Sciatic nerve (tissue), 2 donors: ENCODE results near the gene MAP4K3. TPM values are rescaled to one million over a fixed set of nuclear protein-coding genes. Genes with fewer than 3 reads are reported as not detected.

ENCODE experiments used
- ATAC-seq: fragments of 200-7000 bp; cut with Tn5 transposase; one replicate; pipeline ENCODE4 v1.9.1; 2020; ENCODE audit warnings: mild to moderate bottlenecking, moderate library complexity
- DNase-seq: peaks from one replicate; pipeline ENCODE4 v3.0.0-alpha.2; 2020; ENCODE audit warnings: low spot score
- intact Hi-C: fragments of 100-400 bp; cut with DNase I; formaldehyde crosslinking; loops from one replicate; pipeline ENCODE4 v1.14.2; 2022
- total RNA-seq: library from RNA; stranded (reverse); fragmentation: NEBNext Ultra II Directional; extraction: Animal tissue kit (Norgen Biotek cat#: 25700); gene quantifications from one replicate; pipeline ENCODE4 v1.2.1, GENCODE V29; 2021
- donor health status: DM: no; HTN: no; CAD: no.
- donor health status: DM: no; HTN: no; CAD: no.

MAP4K3 gene
- total RNA-seq, 1 donor from 2014 or later = 50.4 TPM

- intact Hi-C loops = no loop called here
- ATAC-seq (no peak), DNase-seq (no peak)
Observed at GRCh38 chr2:39448169-39448502, 11.1 kb upstream of the MAP4K3 start.

GRCh38 chr2:39447266-39448168 is 10.4 kb upstream of the MAP4K3 start:
- no peak for DNase-seq
- intact Hi-C loops = no loop called here

DNA sequence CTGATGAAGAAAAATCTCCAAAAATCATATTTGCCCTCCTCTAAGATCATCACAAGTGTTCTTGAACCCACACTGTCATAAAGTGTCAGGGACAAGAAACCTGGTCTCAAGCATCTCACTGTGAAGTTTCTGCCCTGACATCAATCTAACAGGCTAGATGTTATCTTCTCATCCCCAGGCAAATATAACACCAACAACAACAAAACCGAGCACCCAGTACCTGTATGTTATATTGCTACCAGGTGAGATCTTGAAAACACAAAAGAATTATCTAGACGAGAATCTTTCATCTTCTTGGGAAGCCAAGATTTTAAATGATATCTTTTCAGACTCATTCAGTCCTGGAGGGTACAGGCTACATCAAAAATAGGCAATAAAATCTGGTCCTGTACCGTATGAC is 8.8 kb upstream of the MAP4K3 start:
- intact Hi-C loops = no loop called here
- no peak for ATAC-seq
- DNase-seq = no peak

More at GRCh38 chr2:39447266-39448168, 10.4 kb upstream of the MAP4K3 start:
- ATAC-seq = no peak

DNA sequence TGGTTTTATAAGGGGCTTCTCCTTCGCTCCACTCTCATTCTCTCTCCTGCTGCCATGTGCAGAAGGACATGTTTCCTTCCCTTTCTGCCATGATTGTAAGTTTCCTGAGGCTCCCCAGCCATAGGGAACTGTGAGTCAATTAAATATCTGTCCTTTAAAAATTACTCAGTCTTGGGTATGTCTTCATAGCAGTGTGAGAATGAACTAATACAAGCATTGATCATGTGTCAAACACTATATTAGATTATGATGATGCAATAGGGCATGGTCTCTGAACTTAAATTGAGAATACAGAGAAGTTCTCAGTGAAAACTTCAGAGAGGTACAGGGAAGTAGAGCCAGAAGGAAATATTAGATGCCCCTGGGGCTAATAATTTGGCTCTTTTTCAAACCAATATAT is 5.9 kb upstream of the MAP4K3 start:
- no peak for DNase-seq
- intact Hi-C loops = no loop called here
- ATAC-seq = no peak

DNA sequence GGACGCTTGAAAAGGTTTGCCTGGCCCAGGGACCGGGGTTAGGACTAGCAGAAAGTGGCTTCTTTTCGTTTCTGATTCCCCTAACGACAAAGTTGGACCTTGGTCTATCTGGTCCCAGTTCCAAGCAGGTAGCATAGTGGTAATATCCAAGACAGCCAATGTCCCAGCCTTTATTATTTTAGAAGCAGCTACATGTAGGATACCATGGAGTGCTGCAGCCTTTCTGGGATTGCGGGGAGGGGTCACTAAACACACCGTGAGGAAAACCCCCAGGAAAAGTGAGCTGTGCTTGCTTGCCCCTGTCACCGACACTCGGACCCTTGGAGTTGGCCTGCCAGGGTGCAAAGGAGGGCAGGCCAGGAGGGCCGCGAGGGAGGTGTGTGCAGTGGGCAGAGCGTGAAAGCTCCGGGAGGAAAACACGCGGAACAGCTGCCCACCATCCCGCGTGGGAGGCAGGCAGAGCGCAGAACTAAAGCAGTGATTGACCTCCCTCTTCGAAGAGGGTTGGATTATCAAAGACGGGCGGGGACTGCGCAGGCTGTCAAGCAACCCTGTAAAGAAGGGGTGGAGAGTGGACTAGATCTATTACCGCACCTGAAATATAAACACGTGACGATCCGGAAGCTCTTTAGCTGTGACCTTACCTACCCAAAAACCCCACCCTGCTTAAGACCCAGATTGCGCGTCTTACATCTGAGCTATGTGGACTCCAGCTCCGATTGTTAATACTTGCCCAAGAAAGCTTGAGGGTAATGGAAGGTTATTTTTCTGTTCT is 624 bp upstream of the MAP4K3 start:
- DNase-seq = peak; percentile 68
- peak; percentile 58 for ATAC-seq
- intact Hi-C loops = loop anchor here (5.0 kb wide), 1 partner anchor 50 kb away; no protein-coding TSS in a partner anchor

DNA sequence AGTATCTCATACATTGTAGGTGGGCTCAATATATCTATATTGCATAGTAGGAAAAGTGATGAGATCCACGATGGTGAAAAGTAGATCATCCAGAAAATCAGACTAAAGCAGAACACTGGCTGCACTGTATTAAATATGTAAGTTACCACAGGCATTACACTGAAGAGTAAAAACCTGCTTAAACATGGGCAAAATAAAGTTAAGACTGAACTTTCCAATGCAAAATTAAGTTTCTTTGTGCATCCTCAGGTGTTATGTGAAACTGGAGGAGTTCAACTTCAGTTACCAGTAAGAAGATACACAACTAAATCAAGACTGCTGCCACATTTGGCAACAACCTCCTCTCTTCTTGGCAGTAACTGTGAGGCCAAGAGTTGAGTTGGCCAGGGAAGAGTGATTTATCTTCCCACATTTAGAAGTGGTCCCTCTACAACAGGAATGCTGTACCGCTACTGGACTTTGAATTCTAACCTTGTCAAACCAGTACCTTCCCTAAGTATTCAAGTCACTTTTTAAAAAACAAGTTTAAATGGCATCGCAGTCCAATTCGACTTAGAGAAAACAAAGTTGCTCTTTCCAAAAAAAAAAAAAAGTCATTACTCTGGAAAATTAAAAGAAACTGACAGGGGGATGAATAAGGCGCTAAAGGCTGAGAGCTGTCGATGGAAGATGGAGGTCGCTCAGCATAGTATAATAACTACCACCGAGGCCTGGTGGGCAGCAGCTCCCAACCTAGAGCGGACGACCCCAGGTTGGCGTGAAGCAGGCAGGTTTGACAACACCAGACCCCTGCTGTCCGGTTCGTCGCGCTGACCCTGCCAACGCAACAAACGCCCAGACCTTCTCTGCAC is 1.1 kb downstream of the MAP4K3 start:
- ATAC-seq (peak; percentile 23), DNase-seq (peak; percentile 63)
- intact Hi-C loops = loop anchor here (5.0 kb wide), 1 partner anchor 49 kb away; no protein-coding TSS in a partner anchor

- DNase-seq = no peak
- intact Hi-C loops = loop anchor here (5.0 kb wide), 1 partner anchor 48 kb away; no protein-coding TSS in a partner anchor
- no peak for ATAC-seq
Observed at GRCh38 chr2:39435234-39435633, 1.9 kb downstream of the MAP4K3 start.

GRCh38 chr2:39434233-39434897 is 2.7 kb downstream of the MAP4K3 start:
- DNase-seq (no peak), ATAC-seq (no peak)
- intact Hi-C loops = no loop called here

DNA sequence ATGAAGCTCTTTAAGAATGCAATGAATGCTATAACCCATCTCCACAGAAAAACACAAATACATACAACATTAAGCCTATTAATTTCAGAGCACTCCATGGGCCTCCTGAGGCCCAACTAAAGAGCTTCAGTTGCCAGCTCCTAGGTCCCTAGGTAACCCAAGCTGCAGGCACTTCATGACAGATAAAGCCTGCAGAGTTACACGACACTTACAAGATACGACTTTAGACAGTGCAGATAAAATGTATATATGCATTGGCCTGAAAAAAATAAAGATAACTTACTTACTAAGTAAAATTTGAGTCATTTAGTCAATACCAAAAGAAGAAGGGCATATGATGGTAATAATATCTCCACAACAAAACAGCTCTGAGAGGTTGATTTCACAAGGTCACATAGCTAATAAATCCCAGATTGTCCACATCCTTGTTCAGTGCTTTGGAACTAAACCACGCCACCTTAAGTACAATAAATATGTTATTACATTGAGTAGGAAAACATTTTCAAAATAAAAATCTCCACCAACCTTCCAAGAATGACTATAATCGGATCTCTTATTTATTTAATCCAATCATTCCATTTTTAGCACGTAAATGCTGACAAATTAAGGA is 3.4 kb downstream of the MAP4K3 start:
- intact Hi-C loops = no loop called here
- ATAC-seq (no peak), DNase-seq (no peak)

DNA sequence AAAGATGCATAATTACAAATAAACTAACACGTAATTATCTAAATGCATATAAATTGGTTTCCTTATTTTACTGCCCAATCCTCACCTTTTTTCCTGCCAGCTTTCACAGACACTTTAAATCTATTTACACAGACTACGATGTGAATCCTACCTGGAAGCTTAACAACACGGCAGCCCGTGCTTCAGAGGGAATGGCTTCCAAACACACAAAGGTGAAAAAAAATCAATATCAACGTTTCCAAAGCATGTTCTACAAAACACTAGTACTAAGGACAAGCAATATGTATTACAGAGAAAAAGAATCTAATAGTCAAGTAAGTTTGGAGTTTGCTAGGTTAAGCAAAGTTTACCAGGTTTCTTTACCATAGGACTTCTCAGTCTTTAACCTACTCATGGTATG is 4.4 kb downstream of the MAP4K3 start:
- intact Hi-C loops = no loop called here
- ATAC-seq (no peak), DNase-seq (no peak)

- peak; percentile 48 for ATAC-seq
- DNase-seq = no peak
- intact Hi-C loops = no loop called here
Observed at GRCh38 chr2:39431592-39432316, 5.3 kb downstream of the MAP4K3 start.

DNA sequence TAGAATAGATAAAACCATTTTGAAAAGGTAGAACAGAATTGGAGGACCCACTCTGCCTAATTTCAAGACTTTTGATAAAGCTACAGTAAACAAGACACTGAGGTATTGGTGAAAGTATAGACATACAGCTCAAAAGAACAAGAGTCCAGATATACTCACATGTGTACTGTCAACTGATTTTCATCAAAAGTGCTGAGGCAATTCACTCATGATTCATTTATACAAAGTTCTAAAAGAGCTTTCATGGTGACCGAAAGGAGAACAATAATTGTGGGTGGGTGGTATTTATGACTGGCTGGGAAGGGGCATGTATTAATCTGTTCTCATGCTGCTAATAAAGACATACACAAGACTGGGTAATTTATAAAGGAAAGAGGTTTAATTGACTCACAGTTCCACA is 7.3 kb downstream of the MAP4K3 start:
- intact Hi-C loops = no loop called here
- no peak for ATAC-seq
- DNase-seq = no peak

DNA sequence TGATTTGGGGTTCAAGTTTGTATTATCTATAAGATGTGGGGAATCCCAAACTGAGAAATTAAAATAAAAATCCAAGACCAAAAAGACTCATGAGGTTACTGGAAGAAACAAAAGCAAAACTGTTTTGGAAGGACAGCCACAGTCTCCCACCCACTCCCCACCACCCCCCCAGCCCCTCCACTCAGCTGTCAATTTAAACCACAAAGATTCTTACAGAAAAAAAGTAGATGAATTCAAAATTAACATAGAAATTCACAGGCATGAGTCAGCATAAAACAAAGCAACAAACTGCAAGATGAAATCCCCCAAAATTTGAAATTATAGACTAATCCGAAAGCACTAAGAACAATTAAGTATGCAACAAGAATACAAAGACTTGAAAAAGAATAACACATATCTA is 12.1 kb downstream of the MAP4K3 start:
- no peak for DNase-seq
- intact Hi-C loops = no loop called here
- no peak for ATAC-seq

DNA sequence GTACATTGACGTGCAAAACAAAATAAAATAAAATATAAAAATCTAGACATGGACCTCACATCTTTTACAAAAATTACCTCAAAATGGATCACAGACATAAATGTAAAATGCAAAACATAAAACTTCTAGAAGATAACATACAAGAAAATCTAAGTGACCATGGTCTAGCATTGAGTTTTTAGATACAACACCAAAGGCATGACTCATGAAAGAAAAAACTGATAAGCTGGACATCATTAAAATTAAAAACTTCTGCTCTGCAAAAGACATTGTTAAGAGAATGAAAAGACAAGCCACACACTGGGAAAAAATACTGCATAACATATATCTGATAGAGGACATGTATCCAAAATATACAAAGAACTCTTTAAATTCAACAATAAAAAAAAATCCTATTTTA is 14.4 kb downstream of the MAP4K3 start:
- DNase-seq (no peak), ATAC-seq (no peak)
- intact Hi-C loops = no loop called here

DNA sequence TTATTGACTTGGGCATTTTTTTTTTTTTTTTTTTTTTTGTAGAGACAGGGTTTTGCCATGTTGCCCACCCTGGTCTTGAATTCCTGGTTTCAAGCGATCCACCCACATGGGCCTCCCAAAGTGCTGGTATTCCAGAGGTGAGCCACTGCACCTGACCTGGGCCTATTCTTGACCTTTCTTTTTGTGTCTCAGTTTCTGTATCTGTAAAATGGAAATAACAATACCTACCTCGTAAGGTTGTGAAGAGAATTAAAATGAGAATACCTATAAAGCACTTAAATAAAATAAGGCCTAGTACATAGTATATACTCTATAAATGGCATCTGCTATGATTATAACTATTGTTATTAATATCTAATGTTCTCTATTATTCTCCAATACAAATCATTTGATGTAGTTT is 15.7 kb downstream of the MAP4K3 start:
- DNase-seq (no peak), ATAC-seq (no peak)
- intact Hi-C loops = no loop called here

GRCh38 chr2:39419282-39420223 is 17.5 kb downstream of the MAP4K3 start:
- intact Hi-C loops = no loop called here
- DNase-seq (no peak), ATAC-seq (no peak)

GRCh38 chr2:39418491-39418890 is 18.6 kb downstream of the MAP4K3 start:
- ATAC-seq = no peak
- no peak for DNase-seq
- intact Hi-C loops = no loop called here
